Heart left ventricle (tissue), 16 donors: ENCODE results near the gene PTPRN2. TPM values are rescaled to one million over a fixed set of nuclear protein-coding genes. Genes with fewer than 3 reads are reported as not detected.

Source experiments
- ATAC-seq, 4 donors: fragments of 200-7000 bp; cut with Tn5 transposase; one replicate each; pipeline ENCODE4 v1.9.1; 2020 to 2022; ENCODE audit warnings: moderate library complexity in 4 of 4, mild to moderate bottlenecking in 3 of 4, moderate number of reproducible peaks in 1 of 4
- DNase-seq, 5 donors: peaks; one replicate each; pipeline ENCODE4 v3.0.0-alpha.2; 2020
- H3K27ac ChIP-seq, 12 donors: fragments of 200-600 bp; sonication (generic) in 4 of 12; one replicate each; pipeline versions ENCODE4 v1.5.0 to v1.8.0; 2016 to 2022; ENCODE audit warnings: mild to moderate bottlenecking in 2 of 12
- H3K27me3 ChIP-seq, 9 donors: fragments of 200-600 bp; sonication (generic) in 2 of 9; one replicate each; pipeline versions ENCODE4 v1.5.1 to v1.8.0; 2016 to 2022; ENCODE audit warnings: mild to moderate bottlenecking in 3 of 9
- H3K36me3 ChIP-seq, 9 donors: fragments of 200-600 bp; sonication (generic) in 2 of 9; one replicate each; pipeline versions ENCODE4 v1.5.0 to v1.8.0; 2018 to 2022; ENCODE audit warnings: mild to moderate bottlenecking in 2 of 9
- H3K4me1 ChIP-seq, 12 donors: fragments of 200-600 bp; sonication (generic) in 4 of 12; one replicate each; pipeline versions ENCODE4 v1.5.0 to v1.8.0; 2016 to 2022; ENCODE audit warnings: mild to moderate bottlenecking in 3 of 12
- H3K4me3 ChIP-seq, 12 donors: fragments of 200-600 bp; sonication (generic) in 4 of 12; one replicate each; pipeline versions ENCODE4 v1.5.0 to v1.8.0; 2017 to 2022; ENCODE audit warnings: mild to moderate bottlenecking in 9 of 12, moderate library complexity in 4 of 12
- H3K9me3 ChIP-seq, 12 donors: fragments of 200-600 bp; sonication (generic) in 4 of 12; one replicate each; pipeline versions ENCODE4 v1.5.0 to v1.8.0; 2016 to 2022; ENCODE audit warnings: mild to moderate bottlenecking in 1 of 12
- POLR2A ChIP-seq, 2 donors: fragments of 450-650 bp; IDR thresholded peaks; one replicate each; pipeline ENCODE4 v1.6.1; 2017; ENCODE audit warnings: antibody characterized with exemption in 2 of 2, mild to moderate bottlenecking in 2 of 2, moderate library complexity in 2 of 2
- WGBS, 4 donors: extraction: QIAGEN DNeasy Blood & Tissue Kit in 2 of 4; methylation state at CpG; one replicate each; pipeline versions ENCODE4 v1.1.5 to v1.1.7; 2013 to 2018; 5-methylcytosine and 5-hydroxymethylcytosine counted together
- intact Hi-C, 10 donors: fragments of 100-400 bp; cut with DNase I; formaldehyde crosslinking; loops; one replicate each; pipeline versions ENCODE4 v1.11.1 to v1.14.2; 2022
- polyA plus RNA-seq, 2 donors: library from polyadenylated mRNA; stranded (reverse); fragments of 200-250 nt; gene quantifications; one replicate each; pipeline ENCODE4 v1.2.3, GENCODE V29; 2013
- total RNA-seq, 9 donors: library from RNA; depleted of rRNA in 2 of 9; stranded (reverse); fragments of >200 nt in 2 of 9; fragmentation: NEBNext Ultra II Directional in 3 of 9; extraction: Animal tissue kit (Norgen Biotek cat#: 25700) in 3 of 9; gene quantifications; one replicate each; pipeline versions ENCODE4 v1.1.0 to v1.2.4, GENCODE V29; 2016 to 2023
- TF ChIP-seq, protein P1 (sequence below), 12 donors: fragments of 200-600 bp; sonication (generic) in 4 of 12; IDR thresholded peaks; one replicate each; pipeline versions ENCODE4 v1.5.0 to v1.8.0; 2018 to 2022; ENCODE audit warnings: antibody characterized with exemption in 12 of 12, mild to moderate bottlenecking in 5 of 12
- donor health status: ischemic (EF 13 %, LVEDD 7.1; RV severe dilation, severe dysfunction).
- donor health status: healthy with polysubstance abuse.
- donor health status: DM: no; HTN: yes; CAD: no.
- donor health status: DM: no; HTN: no; CAD: no.
- donor health status: ischemic (EF 25% LVEDD 6.9; RV normal size, moderate dysfunction).
- donor health status: ischemic (EF 25% LVEDD 5.7; RV mildly dilated, moderate dysfunction).
- donor health status: healthy.
- donor health status: DM: yes; HTN: yes; CAD: no.
- donor health status: ischemic (EF 35%, LVEDD 5.7; RV mildly dilated, moderate dysfunction).
- donor health status: nonischemic (EF 11% LVEDD 7.7; RV severe dilation, severe dysfunction).
- donor health status: DM: yes; HTN: yes; CAD: no.
- donor health status: PGD.
- donor health status: ischemic (EF 29% LVEDD 5.4; RV normal size, mild dysfunction).
- donor health status: nonischemic (EF 23%, LVEDD 6.1; RV moderate dilation, normal function).

PTPRN2 gene
- total and polyA plus RNA-seq, 11 donors: 0.61 to 2.3 (median 1.3) TPM

DNA sequence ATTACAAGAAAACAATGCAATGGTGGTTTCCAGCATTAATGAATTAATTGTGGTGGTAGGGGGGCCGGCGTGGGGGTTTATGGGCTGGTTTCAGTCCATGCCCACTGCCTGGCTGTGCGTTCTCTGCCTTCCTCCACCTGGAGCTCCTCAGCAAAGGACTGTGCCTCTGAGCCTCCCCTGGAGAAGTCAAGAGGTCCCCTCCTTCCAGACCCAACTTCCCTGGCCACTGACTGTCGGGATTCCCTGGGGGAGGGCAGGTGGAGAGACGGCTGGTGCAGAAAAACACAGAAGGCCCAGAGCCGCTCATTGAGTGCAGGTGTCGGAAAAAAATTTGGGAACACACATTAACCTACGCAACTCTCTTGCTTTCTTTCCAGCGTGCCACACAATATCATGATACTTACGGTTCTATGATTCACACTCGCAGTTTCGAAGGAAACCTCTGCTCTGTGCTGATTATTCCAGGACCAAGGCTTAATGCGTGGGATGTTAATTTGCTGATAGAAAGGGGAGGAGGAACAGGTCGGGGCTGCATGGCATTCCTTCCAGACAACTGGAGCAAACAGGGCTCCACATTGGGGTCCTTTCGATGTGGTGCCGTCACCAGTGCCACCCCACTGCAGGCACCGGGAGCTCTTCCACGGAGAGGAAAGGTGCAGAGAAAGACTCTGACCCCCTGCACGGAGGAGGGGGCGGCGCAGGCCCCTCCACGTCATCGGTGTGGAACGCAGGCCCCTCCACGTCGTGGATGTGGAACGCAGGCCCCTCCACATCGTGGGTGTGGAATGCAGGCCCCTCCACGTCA lies 744.1 kb downstream of the PTPRN2 start:
- Histone ChIP-seq H3K27ac (no peak overlapping the region), H3K4me1 (no peaks in the 10 kb centered on the region), H3K27me3 (peaks cover 0 to 44% (median 4%) of the 10 kb centered on the region in 9 donors), H3K36me3 (no peaks in the 10 kb centered on the region), H3K9me3 (no peaks in the 10 kb centered on the region), H3K4me3 (no peak overlapping the region)
- intact Hi-C loops: no loop called here
- ATAC-seq: no peak
- TF ChIP-seq, protein P1, sequence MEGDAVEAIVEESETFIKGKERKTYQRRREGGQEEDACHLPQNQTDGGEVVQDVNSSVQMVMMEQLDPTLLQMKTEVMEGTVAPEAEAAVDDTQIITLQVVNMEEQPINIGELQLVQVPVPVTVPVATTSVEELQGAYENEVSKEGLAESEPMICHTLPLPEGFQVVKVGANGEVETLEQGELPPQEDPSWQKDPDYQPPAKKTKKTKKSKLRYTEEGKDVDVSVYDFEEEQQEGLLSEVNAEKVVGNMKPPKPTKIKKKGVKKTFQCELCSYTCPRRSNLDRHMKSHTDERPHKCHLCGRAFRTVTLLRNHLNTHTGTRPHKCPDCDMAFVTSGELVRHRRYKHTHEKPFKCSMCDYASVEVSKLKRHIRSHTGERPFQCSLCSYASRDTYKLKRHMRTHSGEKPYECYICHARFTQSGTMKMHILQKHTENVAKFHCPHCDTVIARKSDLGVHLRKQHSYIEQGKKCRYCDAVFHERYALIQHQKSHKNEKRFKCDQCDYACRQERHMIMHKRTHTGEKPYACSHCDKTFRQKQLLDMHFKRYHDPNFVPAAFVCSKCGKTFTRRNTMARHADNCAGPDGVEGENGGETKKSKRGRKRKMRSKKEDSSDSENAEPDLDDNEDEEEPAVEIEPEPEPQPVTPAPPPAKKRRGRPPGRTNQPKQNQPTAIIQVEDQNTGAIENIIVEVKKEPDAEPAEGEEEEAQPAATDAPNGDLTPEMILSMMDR (IDR thresholded peaks at IDR 0.05): no peak
- TF ChIP-seq POLR2A (IDR thresholded peaks at IDR 0.05): no peak
- WGBS, 4 donors: 81 to 88% (median 84%) methylated on average over 28 to 29 of the region's 29 CpGs
- DNase-seq: no peak

DNA sequence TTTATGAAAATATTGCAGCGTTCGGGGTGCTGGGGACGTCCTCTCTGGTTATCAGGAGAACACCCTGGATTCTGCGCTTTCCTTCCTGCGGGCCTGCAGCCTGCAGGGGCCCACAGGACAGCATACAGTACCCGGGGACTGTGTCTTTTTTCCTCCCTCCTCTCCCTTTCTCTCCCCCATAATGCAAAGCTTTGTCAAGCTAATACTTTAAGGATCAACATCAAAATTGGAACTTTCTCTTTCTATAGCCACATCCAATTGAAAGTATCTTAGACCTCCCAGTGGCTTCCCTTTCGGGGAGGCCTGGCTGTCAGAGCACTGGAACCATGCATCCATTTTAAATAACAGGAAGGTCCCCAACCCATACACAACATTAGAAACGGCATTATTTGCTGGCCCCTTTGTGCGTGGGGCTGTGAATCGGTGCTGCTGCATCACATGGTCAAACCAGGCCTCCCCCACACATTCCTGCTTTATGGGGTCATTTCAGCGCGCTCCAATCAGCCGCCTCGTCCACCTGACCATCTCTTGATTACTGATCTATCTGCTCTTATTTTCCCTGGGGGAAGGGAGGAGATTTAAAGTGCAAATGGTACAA lies 745.8 kb downstream of the PTPRN2 start:
- intact Hi-C loops: no loop called here
- no peaks in the 10 kb centered on the region for H3K36me3 ChIP-seq
- no peaks in the 10 kb centered on the region for H3K4me1 ChIP-seq
- peaks cover 0 to 44% (median 4%) of the 10 kb centered on the region in 9 donors for H3K27me3 ChIP-seq
- no peak overlapping the region for H3K4me3 ChIP-seq
- H3K27ac ChIP-seq: no peak overlapping the region
- DNase-seq (no peak), ATAC-seq (no peak)
- H3K9me3 ChIP-seq: no peaks in the 10 kb centered on the region
- no peak for TF ChIP-seq POLR2A (IDR thresholded peaks at IDR 0.05)
- 52 to 67% (median 62%) methylated on average over 14 of the region's 14 CpGs for WGBS, 4 donors

DNA sequence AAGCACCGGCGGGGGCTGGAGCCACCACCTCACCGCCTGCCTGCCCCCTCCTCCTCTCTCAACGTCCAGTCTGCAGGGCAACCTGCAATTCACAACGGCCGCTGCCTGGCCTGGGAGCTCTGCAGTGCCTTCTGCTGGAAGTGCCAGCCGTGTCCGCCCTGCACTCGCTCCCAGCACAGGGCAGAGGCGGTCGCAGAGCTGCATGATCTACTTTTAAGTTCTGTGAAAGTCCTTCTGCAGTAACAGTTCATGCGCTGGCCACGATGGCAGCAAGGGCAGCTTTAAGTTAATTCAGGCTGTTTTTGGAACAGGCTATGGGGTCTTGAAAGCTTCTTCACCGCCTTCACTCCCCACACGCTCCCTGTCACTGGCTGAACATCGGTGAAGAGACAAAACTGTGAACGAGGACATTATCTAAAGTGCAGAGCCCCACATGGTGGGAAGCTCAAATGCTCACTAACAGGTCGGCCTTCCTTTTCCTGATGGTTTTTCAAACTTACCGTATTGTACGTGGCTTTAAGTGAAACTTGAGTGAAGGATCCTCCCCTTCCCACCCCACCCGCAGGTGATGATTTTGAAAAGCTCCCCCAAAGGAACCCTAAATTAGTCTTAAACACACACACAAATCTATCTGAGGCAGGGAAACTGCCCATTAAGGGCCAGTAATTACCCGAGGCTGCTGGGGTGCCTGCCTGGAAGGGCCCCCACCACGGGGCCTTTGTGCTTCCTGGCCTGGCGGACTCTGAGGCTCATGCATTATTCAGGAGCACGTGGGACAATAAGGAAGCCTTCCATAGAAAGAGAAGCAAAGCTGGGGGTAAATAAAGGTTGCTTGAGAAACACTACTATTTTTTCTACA lies 746.5 kb downstream of the PTPRN2 start:
- no peak overlapping the region for H3K27ac ChIP-seq
- DNase-seq (peak in 1 of 5 donors; percentile 42), ATAC-seq (no peak)
- H3K4me3 ChIP-seq: no peak overlapping the region
- no peaks in the 10 kb centered on the region for H3K4me1 ChIP-seq
- intact Hi-C loops: no loop called here
- TF ChIP-seq POLR2A (IDR thresholded peaks at IDR 0.05): no peak
- TF ChIP-seq, protein P1 (IDR thresholded peaks at IDR 0.05): no peak
- WGBS, 4 donors: 48 to 59% (median 53%) methylated on average over 24 to 25 of the region's 25 CpGs
- H3K36me3 ChIP-seq: no peaks in the 10 kb centered on the region
- no peaks in the 10 kb centered on the region for H3K9me3 ChIP-seq
- peaks cover 0 to 44% (median 4%) of the 10 kb centered on the region in 9 donors for H3K27me3 ChIP-seq

DNA sequence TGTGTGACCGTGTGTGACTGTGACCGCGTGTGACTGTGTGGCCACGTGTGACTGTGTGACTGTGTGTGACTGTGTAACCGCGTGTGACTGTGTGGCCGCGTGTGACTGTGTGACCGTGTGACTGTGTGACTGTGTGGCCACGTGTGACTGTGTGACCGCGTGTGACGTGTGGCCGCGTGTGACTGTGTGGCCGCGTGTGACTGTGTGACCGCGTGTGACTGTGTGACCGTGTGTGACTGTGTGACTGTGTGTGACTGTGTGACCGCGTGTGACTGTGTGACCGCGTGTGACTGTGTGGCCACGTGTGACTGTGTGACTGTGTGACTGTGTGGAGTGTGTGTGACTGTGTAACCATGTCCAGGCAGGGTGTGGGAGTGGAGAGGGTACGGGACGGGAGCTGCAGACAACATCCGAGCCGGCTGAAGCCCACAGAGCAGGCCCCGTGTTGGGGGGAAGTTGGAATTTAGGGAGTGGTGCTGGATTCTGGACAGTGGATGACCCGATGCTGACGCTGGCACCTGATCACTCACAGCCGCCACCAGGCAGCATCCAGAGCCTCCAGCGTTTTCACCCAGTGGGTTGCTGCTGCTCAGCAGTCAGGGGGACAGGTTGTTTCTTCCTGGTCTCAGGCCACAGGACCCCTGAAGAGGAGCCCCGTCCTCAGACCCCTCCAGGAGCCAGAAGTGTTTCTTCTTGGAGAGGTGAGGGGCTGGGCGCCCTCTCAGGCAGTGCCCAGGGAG lies 747.3 kb downstream of the PTPRN2 start:
- Histone ChIP-seq H3K4me3 (no peak overlapping the region), H3K4me1 (no peaks in the 10 kb centered on the region), H3K27me3 (peaks cover 0 to 40% (median 4%) of the 10 kb centered on the region in 9 donors), H3K9me3 (no peaks in the 10 kb centered on the region), H3K27ac (no peak overlapping the region), H3K36me3 (no peaks in the 10 kb centered on the region)
- DNase-seq (no peak), ATAC-seq (no peak)
- WGBS, 4 donors: 87 to 94% (median 91%) methylated on average over 35 to 36 of the region's 36 CpGs
- TF ChIP-seq, protein P1 (IDR thresholded peaks at IDR 0.05): no peak
- intact Hi-C loops: no loop called here
